HG03135 (cell line): ENCODE data around the gene IDH2.

Source experiments
- ATAC-seq: cut with Tn5 transposase; IDR thresholded peaks from one replicate; pipeline ENCODE4 v1.9.1; 2021; ENCODE audit warnings: mild to moderate bottlenecking, moderate library complexity; ENCODE audit not compliant: unreplicated experiment

IDH2 gene

DNA sequence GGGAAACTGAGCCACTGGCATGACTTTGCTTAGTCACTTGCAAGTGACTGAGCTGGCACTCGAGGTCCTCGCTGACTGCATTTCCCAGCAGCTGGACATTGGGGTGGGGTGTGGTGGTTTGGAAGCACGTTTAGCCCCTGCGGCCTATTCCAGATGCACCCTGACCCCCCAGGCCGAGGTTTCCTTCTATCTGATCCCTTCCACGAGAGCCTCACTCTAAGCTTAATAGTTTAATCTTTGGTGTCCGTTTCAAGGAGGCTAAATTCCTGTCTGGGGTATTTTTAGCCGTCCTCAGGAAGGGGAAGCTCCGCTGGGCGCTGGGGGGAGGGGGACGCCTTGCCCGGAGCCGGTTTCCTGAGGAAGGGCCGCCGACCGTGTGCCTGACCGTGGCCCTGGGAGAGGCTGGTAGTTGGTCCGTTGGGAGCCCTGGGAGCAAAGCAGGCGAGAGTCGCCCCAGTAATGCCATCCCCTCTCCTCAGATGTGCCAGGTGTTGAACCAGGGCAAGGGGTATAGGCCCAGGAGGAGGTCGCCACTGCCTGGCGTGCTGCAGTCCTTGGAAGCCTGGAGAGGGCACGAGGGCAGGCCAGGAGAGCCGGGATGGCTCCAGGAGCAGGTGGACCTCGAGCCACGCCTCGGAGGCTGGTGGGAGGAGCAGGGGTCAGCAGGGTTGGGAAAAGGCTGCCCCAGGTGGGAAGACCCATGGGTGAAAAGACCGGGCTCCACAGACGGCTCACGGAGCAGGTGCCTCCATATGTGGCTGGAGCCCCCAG is 37.2 kb downstream of the IDH2 start:
- ATAC-seq: no peak

DNA sequence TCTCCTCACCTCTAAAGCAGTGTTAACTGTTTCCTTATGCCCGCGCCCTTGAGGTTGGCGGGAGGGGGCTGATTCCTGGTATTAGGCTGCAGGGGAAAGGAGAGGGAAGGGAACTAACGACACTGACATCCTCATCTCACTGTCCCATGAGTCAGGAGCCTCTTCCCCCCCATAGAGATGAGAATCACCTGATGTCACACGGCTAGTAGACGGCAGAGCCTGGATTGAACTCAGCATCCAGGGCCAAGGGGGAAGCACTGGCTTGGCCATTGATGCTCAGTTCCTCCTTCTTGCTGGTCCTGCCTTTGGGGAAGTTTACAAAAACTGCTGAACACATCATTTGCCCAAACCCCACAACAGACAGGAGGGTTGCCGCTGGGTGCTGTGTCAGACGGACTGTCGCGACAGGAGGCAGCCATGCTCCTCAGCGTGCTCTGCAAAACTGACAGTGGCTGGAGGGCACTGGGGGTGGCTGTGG is 38.5 kb downstream of the IDH2 start:
- ATAC-seq: no peak

DNA sequence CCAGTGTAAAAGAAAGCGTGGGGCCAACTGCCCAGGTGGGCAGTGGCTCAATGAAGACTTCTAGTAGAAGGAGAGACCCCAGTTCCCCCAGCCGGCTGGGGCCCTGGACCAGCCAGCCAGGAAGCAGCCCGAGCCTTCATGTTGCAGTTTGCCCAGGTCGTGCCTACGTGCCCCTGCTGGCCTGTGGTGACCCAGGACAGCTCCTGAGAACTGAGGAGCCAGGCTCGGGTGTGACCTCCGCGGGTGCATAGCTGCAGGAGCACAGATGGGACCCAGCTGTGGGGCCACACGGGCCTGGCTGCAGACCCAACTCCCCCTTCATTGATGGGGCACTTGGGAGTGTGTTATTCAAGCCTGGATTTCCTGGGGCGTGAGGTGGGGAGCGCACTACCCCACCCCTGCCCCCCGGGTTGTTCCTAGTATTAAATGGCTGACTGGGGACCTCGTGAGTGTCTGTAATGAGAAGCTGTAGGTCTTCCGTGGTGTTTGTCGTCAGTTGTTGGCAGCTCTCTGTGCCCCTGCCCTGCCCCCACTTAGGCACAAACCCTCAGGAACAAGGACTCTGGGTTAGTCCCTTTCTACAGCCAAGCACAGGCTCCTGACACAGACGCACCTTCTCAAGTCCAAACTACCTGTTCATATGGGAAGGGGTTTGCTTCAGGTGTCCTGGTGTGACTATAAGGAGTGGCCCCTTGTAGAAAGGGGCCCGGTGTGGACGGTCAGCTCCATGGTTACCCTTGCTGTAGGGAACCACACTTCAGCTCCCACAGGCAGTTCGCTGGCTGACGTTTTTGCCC is 39.1 kb downstream of the IDH2 start:
- no peak for ATAC-seq

DNA sequence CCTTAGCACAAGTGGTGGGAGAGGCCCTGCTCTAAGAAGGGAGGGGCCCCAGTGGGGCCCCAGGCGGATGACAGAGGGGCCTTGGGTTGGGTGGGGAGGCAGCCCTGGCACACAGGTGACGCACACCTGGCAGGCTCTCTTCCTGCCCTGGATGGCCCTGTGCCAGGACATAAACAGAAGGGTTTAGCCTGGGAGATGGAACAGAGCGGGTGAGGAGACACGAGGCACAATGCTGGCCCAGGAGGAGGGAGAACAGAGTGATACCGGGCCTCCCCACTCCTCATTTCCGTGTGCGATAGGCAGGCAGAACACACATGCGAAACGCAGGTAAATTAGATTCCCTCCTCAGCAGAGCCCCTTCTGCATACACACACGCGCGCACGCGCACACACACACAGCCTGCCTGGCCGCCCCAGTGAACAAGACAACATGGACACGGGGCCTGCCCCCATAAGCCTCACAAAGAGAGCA is 39.8 kb downstream of the IDH2 start:
- no peak for ATAC-seq

DNA sequence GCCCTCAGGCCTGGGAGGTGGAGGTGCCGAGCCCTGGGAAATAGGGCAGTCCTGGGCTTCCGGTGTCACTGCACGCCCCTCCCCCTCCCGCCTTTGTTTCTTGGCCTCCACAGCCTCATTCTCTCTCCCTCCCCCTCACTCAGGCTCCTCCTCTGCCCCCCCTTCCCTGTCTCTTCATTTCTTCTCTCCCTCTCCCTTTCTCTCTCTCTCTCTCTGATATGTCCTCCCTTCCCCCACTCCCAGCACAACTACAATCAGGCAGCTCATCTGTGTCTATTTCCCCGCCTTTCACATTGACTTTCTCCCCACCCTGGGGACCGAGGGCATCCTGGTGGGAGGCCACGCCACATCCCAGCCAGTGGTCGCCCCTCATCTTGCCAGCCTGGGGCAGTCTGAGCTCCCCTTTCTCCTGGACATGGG is 40.2 kb downstream of the IDH2 start:
- no peak for ATAC-seq

DNA sequence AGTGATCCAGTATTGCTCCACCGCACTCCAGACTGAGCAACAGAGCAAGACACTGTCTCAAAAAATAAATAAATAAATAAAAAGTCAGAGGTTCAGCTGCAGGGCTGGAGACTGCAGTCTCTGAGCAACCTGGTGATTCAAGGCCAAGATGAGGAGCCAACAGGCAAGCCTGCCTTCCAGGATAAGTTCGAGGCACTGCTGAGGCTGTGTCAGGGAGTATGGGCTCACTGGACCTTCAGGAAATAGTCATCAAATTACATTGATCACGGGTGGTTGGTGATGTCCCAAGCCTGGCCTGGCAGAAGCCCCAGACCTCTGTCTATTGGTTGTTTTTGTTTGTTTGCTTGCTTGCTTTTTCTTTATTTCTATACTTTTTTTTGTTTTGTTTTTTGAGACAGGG is 41.5 kb downstream of the IDH2 start:
- ATAC-seq: no peak

DNA sequence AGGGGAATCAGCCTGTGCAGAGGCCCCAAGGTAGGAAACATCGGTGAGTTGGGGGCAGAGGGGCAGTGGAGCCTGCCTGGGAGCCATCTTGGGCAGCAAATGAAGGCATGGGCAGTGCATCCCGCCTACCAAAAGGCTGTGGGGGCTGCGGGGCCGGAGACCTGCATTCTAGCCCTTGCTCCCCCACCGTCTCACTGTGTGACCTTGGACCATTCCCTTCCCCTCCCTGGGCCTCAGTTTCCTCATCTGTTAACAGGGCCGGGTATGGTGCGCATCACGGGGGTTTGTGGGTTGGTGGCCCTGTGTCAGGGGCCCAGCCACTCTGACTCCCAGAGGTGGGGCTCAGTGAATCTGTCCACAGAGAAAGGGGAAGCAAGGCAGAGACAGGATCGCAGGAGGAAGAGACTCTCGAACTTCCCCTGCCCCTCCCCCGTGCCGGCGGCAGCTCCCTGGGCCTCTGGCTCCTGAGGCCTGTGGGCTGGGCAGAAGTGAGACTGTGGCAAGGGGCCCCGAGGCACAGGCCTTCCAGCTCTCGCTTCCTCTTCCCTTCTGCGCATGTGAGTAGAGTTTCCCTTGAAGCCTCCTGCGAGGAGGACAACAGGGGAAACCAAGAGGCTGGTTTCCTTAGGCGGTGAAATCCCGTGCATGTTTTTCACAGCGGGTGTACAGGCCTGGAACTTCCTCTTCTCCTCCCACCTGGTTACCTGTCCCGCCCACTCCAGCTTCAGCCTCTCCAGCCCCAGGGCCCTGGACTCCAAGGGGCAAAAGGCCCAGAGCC is 42.9 kb downstream of the IDH2 start:
- peak; percentile 86 for ATAC-seq

DNA sequence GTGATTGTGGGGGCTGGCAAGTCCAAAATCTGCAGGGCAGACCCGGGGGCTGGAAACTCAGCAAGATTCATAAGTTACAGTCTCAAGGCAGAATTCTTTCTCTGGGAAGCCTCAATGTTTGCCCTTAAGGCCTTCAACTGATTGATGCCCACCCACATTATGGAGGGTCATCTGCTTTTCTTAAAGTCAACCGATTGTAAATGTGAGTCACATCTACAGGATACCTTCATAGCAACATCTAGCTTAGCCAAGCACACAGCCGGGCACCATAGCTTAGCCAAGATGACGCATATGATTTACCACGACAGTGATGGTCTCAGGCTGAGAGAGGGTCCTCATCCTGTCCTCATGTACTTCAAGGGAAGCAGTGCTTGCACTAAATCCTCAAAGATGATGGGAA is 43.5 kb downstream of the IDH2 start:
- ATAC-seq: no peak

DNA sequence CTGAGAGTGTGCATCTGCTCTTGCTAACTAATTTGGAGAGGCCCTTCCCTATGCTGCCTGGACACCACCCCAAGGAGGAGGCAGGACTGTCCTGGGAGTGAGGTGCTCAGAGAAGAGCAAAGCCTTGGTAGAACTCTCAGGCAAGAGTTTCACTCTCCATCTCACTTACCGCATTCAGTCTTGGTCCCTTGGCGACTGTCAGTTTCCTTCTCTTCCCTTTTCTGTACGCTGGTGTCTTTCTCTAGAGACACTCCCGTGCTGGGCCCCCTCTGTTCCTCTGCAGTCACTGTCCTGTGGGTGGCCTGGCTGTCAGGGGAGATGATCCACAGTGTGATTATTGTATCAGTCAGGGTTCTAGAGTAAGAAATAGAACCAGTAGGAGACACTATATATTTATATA is 44.0 kb downstream of the IDH2 start:
- ATAC-seq: no peak

DNA sequence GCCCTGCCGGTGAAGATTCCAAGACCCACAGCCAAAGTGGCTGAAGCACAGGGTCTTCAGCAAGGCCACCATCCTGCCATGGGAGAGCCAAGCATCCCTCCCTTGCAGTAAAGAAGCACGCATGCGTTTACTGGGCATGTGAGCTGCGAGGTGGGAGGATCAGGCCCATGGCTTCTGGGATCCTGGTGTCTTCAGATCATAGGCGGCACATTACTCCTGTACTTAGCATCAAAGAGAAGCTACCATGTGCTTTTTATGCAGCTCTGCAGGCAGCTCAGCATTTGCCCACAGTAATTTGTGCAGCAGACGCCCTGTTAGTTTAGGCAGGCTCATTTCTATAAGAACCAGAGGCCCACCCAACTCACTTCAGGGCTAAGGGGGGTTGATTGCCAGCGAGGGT is 45.7 kb downstream of the IDH2 start:
- ATAC-seq: no peak

DNA sequence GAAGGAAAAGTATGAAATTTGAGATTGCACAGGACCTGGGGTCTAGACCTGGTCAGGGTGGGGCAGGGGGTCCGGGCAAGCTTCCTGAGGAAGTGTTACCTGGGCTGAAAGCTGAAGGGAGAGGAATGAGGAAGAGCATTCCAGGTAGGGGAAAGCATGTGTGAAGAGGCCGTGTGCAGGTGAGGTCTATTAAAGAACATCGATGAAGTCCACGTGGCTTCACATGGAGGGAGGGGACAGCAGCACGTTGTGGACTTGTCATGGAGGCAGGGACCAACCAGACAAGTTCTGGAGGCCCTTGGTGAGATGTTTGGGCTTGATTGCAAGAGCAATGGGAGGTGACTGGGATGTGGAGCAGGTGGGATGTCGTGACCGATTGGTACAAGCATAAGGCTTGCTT is 47.1 kb downstream of the IDH2 start:
- no peak for ATAC-seq

DNA sequence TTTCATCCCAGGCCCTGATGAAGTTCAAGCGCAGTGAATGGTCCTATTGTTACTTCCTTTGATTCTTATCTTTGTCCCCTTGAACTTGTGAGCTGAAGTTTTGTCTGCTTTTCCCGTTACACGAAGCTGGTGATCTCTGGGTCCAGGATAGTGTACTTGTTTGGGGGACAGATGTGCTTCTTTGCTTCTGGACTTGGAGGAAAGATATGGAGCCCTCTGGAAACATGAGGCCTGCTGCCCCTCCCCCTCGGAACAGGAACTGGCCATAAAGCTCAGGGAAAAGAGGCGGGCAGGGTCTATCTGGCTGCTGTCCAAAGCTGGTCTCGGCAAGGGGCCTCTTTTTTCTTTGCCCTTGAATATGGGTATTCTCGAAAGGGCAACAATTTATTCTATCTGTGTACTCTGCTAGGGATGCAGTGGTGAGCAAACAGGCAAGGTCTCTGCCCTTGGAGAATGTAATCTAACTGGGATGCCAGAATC is 47.6 kb downstream of the IDH2 start:
- no peak for ATAC-seq

DNA sequence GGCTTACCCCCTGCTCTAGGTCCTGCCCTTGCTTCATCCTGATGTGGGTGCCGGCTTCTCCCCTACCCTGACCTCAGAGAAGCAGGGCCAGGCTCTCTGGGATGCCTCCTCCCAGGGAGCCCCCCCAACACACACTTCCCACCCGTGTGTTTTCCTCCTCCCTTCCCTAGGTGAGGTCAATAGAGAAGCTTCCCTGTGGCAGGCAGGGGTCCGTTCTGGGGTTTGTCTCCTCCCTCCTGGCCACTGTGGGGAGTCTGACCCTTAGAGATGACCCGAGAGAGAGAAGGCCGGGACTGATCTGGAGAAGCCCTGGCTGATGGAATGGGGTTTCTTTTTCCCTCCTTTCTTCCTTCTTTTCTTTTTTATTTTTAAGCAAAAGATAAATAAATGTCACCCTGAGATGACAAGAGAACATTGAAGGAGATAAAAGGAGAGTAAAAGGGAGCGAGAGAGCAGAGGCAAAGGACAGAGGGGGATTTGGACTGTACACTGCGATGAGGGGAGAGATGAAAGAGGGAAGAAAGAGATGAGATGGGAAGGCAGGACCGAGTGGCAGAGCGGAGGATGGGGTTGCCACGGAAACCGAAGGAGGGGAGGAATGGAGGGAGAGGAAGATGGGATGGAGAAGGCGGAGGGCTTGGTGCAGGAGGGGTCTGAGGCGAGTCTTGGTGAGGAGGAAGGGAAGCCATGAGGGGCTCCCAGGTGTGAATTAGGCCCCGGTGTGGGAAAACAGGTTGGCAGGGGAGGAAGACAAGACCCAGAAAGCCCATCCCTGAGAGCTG is 48.4 kb downstream of the IDH2 start:
- ATAC-seq: no peak

DNA sequence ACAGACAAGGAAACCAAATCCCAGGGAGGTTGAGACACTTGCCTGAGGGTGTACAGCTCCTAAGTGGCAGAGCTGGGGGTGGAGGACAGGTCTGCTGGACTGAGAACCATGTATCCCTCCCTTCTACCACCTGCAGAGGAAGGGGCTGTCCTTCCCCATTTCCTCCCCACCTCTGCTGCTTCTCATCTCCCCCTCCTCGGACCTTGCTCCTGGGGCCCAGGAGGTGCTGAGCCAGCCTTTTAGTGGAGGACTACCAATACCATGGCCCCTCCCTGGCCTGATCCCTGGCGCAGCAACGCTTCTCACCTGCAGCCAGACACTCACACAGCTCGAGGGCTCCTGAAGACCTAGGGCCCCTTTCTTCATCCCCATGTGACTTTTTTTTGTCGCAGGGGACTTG is 50.4 kb downstream of the IDH2 start:
- no peak for ATAC-seq

DNA sequence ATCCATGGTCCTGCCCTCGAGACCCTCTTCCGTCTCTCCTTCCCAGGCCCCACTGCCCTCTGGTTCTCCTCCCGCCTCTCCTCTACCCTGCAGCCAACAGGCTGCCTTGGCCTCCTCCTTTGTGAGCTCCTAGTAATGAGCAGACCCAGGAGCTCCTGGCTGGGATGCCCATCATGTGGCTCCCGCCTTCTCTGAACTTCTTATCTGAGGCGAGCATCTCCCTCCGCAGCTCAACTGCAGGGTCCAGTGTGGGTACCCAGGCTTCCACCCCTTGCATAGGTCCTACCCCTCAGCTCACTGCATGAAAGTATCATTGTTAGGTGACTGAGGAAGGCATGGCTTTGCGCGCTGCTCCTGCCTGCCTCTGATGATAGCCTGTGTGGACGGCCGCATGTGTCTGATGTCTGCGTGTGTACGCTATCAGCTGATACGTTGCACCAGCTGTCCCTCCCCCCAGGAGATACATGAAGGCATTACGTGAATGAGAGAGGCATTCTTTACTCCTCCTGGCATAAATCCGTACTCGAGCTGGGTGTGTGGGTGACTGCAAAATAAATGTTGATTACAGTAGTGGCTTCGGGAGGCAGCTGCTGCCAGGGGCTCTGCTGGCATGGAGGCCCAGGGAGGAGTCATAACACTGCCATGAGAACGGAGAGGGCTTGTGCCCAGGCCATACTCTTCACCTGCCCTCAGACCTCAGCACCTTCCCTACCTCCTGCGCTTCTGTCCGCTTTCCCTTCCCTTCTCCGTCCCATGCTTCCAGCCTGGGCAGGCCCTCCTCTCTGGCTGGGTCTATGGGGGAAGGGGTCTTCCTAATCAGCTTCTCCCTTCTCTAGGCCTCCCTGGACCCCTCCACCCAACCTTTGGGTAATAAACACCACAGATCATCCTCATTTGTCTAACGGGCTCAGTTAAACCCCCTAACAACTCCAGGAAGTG is 52.3 kb downstream of the IDH2 start:
- ATAC-seq: no peak

DNA sequence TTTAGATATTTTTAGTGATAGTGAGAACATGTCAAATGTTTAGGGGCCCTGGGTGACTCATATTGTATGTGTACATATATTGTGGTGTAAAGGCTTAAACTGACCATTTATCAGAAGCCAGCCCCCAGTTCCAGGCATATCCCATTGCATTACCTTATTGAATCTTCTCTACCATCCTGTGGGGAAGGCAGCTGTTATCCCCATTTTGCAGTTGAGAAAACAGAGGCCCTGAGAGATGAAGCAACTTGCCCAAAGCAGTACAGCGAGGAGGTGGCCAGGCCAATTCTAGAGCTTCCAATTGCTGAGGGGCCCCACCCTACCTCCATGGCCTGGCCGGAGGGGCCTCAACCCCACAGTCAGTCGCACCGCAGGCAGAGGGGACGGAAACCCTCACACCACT is 53.2 kb downstream of the IDH2 start:
- no peak for ATAC-seq

DNA sequence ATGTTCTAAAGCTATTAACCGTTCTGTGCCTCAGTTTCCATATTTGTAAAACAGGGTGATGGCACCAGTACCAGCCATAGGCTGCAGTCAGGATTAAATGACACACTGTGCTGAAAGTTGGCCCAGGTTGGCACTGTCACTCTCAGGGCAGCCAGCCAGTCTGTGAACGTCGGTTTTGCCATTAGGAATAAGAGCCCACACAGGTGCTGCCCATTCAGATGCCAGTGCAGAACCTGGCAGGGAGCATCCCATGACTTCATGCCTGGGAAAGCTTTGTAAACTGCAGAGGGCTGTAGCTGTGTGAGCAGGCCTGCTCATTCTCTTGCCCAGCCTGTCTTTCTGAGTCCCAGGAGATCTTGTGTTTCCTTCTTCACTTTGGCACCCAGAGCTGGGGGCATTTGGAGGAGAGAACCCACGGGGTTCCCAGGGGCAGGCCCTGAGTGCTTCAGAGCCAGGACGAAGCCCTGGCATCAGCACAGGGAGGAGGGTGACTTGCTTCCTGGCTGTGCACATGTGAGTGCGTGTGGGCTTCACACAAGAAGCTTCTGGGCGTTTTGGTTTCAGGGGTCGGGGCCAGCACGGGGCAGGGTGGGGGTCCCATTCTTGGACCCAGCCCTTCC is 54.2 kb downstream of the IDH2 start:
- ATAC-seq: no peak

DNA sequence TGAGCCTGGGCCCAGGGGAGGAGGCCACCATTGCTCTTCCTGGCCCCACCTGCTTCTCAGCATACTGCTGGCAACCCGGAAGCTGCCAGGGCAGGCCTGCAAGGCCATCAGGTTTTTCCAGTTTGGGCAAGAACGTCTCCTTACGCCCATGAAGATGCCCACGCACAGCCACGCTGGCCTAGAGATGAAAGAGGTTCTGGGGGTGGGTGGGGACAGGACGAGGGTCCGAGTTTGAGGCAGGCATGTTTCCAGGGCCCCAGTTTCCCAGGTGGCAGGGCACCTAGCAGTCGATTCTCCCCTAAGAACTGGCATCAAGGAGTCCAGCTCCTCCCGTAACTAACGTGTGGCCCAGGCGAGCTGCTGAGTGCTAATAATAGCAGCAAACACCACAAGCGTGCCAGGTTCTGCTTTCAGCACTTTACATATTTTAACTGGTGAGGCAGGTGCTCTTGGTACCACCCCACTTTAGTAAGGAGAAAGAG is 55.3 kb downstream of the IDH2 start:
- ATAC-seq: no peak

DNA sequence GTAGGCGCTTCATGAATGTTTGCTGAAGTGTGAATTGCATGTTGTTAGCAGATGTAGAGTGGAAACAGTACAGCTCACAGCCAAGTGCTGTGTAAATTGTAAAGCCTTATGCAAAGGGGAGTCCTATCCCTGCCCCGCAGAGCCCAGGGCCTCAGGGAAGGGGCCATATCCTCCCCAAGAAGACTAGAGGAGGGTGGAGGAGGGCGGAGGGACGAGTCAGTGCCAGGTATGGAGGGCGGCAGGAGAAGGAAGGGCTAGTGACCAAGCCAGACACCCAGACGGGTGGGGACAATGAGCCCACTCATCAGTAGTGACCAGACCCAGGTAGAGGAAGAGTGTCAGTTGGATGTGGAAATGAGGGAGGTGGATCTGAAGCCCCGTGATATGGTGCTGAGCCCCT is 56.0 kb downstream of the IDH2 start:
- no peak for ATAC-seq
